Measurements from ENCODE around the gene PKP1. TPM values are rescaled to one million over a fixed set of nuclear protein-coding genes. Genes with fewer than 3 reads are reported as not detected.
"Not testable (repeated sequence)": the region's sequence is repeated elsewhere in the genome, so short reads cannot be mapped to it uniquely, and the experiment has no call there.

PKP1 gene, protein sequence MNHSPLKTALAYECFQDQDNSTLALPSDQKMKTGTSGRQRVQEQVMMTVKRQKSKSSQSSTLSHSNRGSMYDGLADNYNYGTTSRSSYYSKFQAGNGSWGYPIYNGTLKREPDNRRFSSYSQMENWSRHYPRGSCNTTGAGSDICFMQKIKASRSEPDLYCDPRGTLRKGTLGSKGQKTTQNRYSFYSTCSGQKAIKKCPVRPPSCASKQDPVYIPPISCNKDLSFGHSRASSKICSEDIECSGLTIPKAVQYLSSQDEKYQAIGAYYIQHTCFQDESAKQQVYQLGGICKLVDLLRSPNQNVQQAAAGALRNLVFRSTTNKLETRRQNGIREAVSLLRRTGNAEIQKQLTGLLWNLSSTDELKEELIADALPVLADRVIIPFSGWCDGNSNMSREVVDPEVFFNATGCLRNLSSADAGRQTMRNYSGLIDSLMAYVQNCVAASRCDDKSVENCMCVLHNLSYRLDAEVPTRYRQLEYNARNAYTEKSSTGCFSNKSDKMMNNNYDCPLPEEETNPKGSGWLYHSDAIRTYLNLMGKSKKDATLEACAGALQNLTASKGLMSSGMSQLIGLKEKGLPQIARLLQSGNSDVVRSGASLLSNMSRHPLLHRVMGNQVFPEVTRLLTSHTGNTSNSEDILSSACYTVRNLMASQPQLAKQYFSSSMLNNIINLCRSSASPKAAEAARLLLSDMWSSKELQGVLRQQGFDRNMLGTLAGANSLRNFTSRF
- total RNA-seq: 2.2 TPM
- long read RNA-seq, partial matches to known transcripts: 0 of 4 reads
- long read RNA-seq, other reads (novel, unspliced or antisense): 4 of 4 reads

DNA sequence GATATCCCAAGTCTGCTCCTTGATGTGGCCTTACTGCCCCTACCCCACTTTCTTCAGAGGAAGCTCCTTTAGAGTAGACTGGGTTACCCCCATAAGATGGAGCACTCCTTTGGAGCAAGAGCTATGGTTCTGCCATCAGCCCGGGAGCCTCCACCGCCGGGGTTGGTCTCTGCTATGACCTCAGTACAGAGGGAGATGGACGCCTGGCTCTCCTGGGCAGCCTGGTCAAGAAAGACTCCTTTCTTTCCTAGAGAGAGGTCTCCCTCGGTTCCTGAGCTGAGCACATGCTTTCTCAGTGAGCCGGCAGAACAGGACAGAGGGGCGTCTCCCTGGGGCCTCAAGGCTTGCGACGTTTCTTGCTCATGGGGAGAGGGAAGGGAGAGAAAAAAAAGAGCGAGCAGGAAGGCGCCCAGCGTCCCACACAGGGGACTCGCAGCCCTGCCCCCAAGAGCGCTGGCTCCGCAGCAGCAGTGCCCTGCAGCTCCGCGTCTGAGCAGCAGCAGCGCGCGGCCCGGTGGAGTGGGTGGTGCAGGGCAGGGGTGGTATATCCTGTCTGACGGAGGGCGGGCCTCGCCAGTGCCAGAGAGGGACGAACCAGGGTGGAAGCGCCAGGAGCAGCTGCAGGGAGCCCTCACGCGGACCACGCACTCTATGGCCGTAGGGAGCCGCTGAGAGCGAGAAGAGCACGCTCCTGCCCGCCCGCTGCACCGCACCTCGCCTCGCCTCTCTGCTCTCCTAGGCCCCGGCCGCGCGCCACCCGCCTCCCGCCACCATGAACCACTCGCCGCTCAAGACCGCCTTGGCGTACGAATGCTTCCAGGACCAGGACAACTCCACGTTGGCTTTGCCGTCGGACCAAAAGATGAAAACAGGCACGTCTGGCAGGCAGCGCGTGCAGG is at the start of gene PKP1:
Gene PKP1 (plus strand): TSS at position 576 of the 899 bp plus-strand sequence. CDS start 197 bp downstream, at position 773.
- intact Hi-C loops (cut with DNase I): no loop called here
- Histone ChIP-seq H3K27ac (no peak within 1 kb of the TSS), H3K4me3 (peak within 1 kb of the TSS; percentile 41)

DNA sequence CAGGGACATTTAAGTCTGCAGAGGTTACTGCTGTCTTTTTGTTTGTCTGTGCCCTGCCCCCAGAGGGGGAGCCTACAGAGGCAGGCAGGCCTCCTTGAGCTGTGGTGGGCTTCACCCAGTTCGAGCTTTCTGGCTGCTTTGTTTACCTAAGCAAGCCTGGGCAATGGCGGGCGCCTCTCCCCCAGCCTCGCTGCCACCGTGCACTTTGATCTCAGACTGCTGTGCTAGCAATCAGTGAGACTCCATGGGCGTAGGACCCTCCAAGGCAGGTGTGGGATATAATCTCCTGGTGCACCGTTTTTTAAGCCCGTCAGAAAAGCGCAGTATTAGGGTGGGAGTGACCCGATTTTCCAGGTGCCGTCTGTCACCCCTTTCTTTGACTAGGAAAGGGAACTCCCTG is 43.7 kb upstream of the PKP1 start:
- H3K27ac ChIP-seq; intact Hi-C loops (cut with DNase I); H3K4me1 ChIP-seq; DNase-seq; H3K4me3 ChIP-seq; H3K36me3 ChIP-seq; H3K27me3 ChIP-seq (ENCODE audit: low read depth); ATAC-seq; H3K9me3 ChIP-seq: not testable (repeated sequence)

More for the DNA sequence above, at the start of gene PKP1:
- peaks cover 12% of the 10 kb centered on the region for H3K4me1 ChIP-seq
- peak; percentile 73 to 78 for ATAC-seq
- no peaks in the 10 kb centered on the region for H3K9me3 ChIP-seq
- peaks cover 27% of the 10 kb centered on the region for H3K27me3 ChIP-seq (ENCODE audit: low read depth)
- TF ChIP-seq, protein P1, sequence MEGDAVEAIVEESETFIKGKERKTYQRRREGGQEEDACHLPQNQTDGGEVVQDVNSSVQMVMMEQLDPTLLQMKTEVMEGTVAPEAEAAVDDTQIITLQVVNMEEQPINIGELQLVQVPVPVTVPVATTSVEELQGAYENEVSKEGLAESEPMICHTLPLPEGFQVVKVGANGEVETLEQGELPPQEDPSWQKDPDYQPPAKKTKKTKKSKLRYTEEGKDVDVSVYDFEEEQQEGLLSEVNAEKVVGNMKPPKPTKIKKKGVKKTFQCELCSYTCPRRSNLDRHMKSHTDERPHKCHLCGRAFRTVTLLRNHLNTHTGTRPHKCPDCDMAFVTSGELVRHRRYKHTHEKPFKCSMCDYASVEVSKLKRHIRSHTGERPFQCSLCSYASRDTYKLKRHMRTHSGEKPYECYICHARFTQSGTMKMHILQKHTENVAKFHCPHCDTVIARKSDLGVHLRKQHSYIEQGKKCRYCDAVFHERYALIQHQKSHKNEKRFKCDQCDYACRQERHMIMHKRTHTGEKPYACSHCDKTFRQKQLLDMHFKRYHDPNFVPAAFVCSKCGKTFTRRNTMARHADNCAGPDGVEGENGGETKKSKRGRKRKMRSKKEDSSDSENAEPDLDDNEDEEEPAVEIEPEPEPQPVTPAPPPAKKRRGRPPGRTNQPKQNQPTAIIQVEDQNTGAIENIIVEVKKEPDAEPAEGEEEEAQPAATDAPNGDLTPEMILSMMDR (IDR thresholded peaks at IDR 0.05): no peak
- no peaks in the 10 kb centered on the region for H3K36me3 ChIP-seq
- DNase-seq: peak; percentile 66

DNA sequence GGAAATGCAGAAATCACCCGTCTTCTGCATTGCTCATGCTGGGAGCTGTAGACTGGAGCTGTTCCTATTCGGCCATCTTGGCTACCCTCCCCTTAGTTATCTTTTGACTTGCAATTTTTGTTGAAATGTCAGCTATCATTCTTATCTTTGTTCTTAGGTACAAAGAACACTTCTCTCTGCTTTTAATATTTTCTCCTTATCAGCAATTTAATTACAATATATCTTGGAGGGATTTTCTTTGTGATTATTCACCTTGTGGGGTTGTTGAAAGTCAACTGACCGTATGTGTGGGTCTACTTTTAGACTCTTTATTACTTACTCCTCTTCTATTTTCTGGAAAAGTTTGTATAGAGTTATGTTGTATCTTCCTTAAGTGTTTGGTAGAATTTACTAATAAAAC is 43.1 kb upstream of the PKP1 start:
- ATAC-seq: no peak
- H3K4me1 ChIP-seq: no peaks in the 10 kb centered on the region
- H3K27ac ChIP-seq: no peak overlapping the region
- no peaks in the 10 kb centered on the region for H3K36me3 ChIP-seq
- no peak for DNase-seq
- no peak overlapping the region for H3K4me3 ChIP-seq
- TF ChIP-seq, protein P1 (IDR thresholded peaks at IDR 0.05): no peak
- peaks cover 9% of the 10 kb centered on the region for H3K27me3 ChIP-seq (ENCODE audit: low read depth)
- intact Hi-C loops (cut with DNase I): no loop called here
- no peaks in the 10 kb centered on the region for H3K9me3 ChIP-seq

DNA sequence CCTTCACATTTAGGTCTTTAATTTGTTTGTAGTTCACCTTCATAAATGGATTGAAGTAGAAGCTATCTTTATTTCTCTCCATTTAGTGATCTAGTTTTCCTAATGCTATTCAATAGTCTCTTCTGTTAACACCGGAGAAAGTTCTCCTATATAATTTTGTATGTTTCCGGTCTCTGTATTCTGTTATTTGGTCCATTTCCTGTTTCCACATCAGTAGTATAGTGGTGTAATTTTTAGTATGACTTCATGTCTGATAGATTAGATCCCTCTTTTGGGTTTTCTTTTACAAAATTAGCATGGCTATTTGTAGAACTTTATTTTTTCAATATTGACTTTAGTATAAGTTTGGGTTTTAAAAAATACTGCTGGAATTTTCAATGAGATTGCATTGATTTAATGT is 41.6 kb upstream of the PKP1 start:
- TF ChIP-seq, protein P1 (IDR thresholded peaks at IDR 0.05): no peak
- no peak for DNase-seq
- no peak for ATAC-seq
- Histone ChIP-seq H3K4me3 (no peak overlapping the region), H3K36me3 (no peaks in the 10 kb centered on the region), H3K27me3 (ENCODE audit: low read depth) (peaks cover 9% of the 10 kb centered on the region), H3K9me3 (no peaks in the 10 kb centered on the region), H3K27ac (no peak overlapping the region), H3K4me1 (no peaks in the 10 kb centered on the region)
- intact Hi-C loops (cut with DNase I): no loop called here

DNA sequence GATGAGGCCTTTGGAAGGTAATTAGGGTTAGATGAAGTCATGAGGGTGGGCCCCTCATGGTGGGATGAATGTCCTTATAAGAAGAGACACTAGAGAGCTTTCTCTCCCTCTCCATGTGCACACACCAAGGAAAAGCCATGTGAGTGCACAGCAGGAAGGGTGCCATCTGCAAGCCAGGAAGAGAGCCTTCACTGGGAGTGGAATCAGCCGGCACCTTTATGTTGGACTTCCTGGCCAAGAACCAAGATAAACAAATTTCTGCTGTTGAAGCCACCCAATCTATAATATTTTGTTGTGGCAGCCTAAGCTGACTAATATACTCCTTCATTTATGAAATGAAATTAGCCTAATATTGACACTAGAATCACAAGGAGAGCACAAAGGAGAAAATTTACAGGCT is 38.2 kb upstream of the PKP1 start:
- Histone ChIP-seq H3K36me3 (no peaks in the 10 kb centered on the region), H3K27me3 (ENCODE audit: low read depth) (peaks cover 9% of the 10 kb centered on the region), H3K27ac (no peak overlapping the region), H3K9me3 (no peaks in the 10 kb centered on the region), H3K4me3 (no peak overlapping the region), H3K4me1 (no peaks in the 10 kb centered on the region)
- TF ChIP-seq, protein P1 (IDR thresholded peaks at IDR 0.05): no peak
- ATAC-seq (no peak), DNase-seq (no peak)
- intact Hi-C loops (cut with DNase I): no loop called here

Measured in lower lobe of right lung (tissue), 2 donors.